Peyer's patch (tissue), 4 donors: Measurements from ENCODE around the gene PEX13. TPM values are rescaled to one million over a fixed set of nuclear protein-coding genes. Genes with fewer than 3 reads are reported as not detected.

Experiments used
- DNase-seq, 3 donors: peaks; one replicate each; pipeline ENCODE4 v3.0.0-alpha.2; 2017 to 2019
- H3K27ac ChIP-seq, 4 donors: fragments of 200-600 bp; sonication (generic); one replicate each; pipeline ENCODE4 v1.5.1; 2016 to 2019
- H3K27me3 ChIP-seq, 2 donors: fragments of 200-600 bp; sonication (generic); one replicate each; pipeline ENCODE4 v1.5.1; 2019
- H3K36me3 ChIP-seq, 3 donors: fragments of 200-600 bp; sonication (generic); one replicate each; pipeline ENCODE4 v1.5.1; 2016 to 2019
- H3K4me1 ChIP-seq, 4 donors: fragments of 200-600 bp; sonication (generic); one replicate each; pipeline ENCODE4 v1.5.1; 2016 to 2019
- H3K4me3 ChIP-seq, 4 donors: fragments of 200-600 bp; sonication (generic); 1 replicate in 3 of 4; 2 replicates in 1 of 4; pipeline ENCODE4 v1.5.1; 2016 to 2019; ENCODE audit warnings: mild to moderate bottlenecking in 1 of 4
- H3K9me3 ChIP-seq, 4 donors: fragments of 200-600 bp; sonication (generic); one replicate each; pipeline ENCODE4 v1.5.1; 2016 to 2019; ENCODE audit warnings: mild to moderate bottlenecking in 1 of 4
- CTCF ChIP-seq, 6 experiments: fragments of 450-650 bp in 4 of 6; fragments of 200-600 bp in 2 of 6; sonication (generic) in 1 of 6; IDR thresholded peaks; one replicate each; pipeline ENCODE4 v1.5.1; 2017 to 2019; ENCODE audit warnings: antibody characterized with exemption in 6 of 6, mild to moderate bottlenecking in 3 of 6, moderate library complexity in 1 of 6
- POLR2A ChIP-seq, 2 donors: fragments of 450-650 bp; IDR thresholded peaks; one replicate each; pipeline ENCODE4 v1.5.1; 2017; ENCODE audit warnings: antibody characterized with exemption in 2 of 2, mild to moderate bottlenecking in 2 of 2, moderate library complexity in 2 of 2
- total RNA-seq, 4 donors: library from RNA; depleted of rRNA; stranded (reverse); fragments of >200 nt; gene quantifications; one replicate each; pipeline ENCODE4 v1.1.0, GENCODE V29; 2016

The PEX13 gene
- total RNA-seq, result 10 to 100 TPM; 28.1 to 49.7 (median 34.1) TPM

- Histone ChIP-seq H3K27me3 (no peaks in the 10 kb centered on the region), H3K4me1 (peaks cover 0 to 15% (median 4%) of the 10 kb centered on the region in 4 donors), H3K36me3 (peaks cover 0 to 22% (median 0%) of the 10 kb centered on the region in 3 donors), H3K27ac (peak within 1 kb of the TSS; percentile 88 to 94 (median 90)), H3K9me3 (no peaks in the 10 kb centered on the region), H3K4me3 (peak within 1 kb of the TSS; percentile 65 to 87 (median 78))
- DNase-seq, result peak; percentile 79 to 87 (median 87)
- TF ChIP-seq CTCF (IDR thresholded peaks at IDR 0.05), result no peak
- peak; percentile 39 to 51 for TF ChIP-seq POLR2A (IDR thresholded peaks at IDR 0.05)
These were observed at the start of gene PEX13, which contains the start of gene PUS10 for GRCh38 chr2:61017556-61018317. TSS of gene PEX13 (plus strand) at chr2:61017720. CDS start at chr2:61017760, 40 bp downstream. TSS of gene PUS10 (minus strand) at chr2:61018255. CDS start at chr2:61011890, 6,365 bp downstream.

GRCh38 chr2:60972889-60973656 lies 44.4 kb upstream of the PEX13 start:
- no peak for TF ChIP-seq POLR2A (IDR thresholded peaks at IDR 0.05)
- no peak for TF ChIP-seq CTCF (IDR thresholded peaks at IDR 0.05)
- no peaks in the 10 kb centered on the region for H3K27me3 ChIP-seq
- H3K4me3 ChIP-seq, result no peak overlapping the region
- H3K36me3 ChIP-seq, result no peaks in the 10 kb centered on the region
- H3K4me1 ChIP-seq, result peaks cover 0 to 3% (median 0%) of the 10 kb centered on the region in 4 donors
- DNase-seq, result no peak
- H3K27ac ChIP-seq, result peak overlapping the region in 2 of 4 donors; percentile 55 to 69
- no peaks in the 10 kb centered on the region for H3K9me3 ChIP-seq

GRCh38 chr2:60973705-60974104 lies 43.8 kb upstream of the PEX13 start:
- Histone ChIP-seq H3K27ac (peak overlapping the region in 1 of 4 donors; percentile 69), H3K4me1 (peaks cover 0 to 3% (median 0%) of the 10 kb centered on the region in 4 donors), H3K27me3 (no peaks in the 10 kb centered on the region), H3K36me3 (no peaks in the 10 kb centered on the region), H3K9me3 (no peaks in the 10 kb centered on the region), H3K4me3 (no peak overlapping the region)
- TF ChIP-seq CTCF (IDR thresholded peaks at IDR 0.05) (no peak), POLR2A (IDR thresholded peaks at IDR 0.05) (no peak)
- DNase-seq, result no peak

- Histone ChIP-seq H3K27me3 (no peaks in the 10 kb centered on the region), H3K27ac (no peak overlapping the region), H3K36me3 (no peaks in the 10 kb centered on the region), H3K4me1 (peaks cover 0 to 3% (median 0%) of the 10 kb centered on the region in 4 donors), H3K4me3 (no peak overlapping the region), H3K9me3 (no peaks in the 10 kb centered on the region)
- DNase-seq, result no peak
- TF ChIP-seq CTCF (IDR thresholded peaks at IDR 0.05) (no peak), POLR2A (IDR thresholded peaks at IDR 0.05) (no peak)
These were observed 42.9 kb upstream of the PEX13 start for GRCh38 chr2:60974652-60975051.

- Histone ChIP-seq H3K36me3 (no peaks in the 10 kb centered on the region), H3K27me3 (no peaks in the 10 kb centered on the region), H3K4me1 (peaks cover 0 to 3% (median 0%) of the 10 kb centered on the region in 4 donors), H3K9me3 (no peaks in the 10 kb centered on the region), H3K4me3 (no peak overlapping the region), H3K27ac (no peak overlapping the region)
- DNase-seq, result no peak
- TF ChIP-seq CTCF (IDR thresholded peaks at IDR 0.05), result no peak
- no peak for TF ChIP-seq POLR2A (IDR thresholded peaks at IDR 0.05)
These were observed 41.2 kb upstream of the PEX13 start for GRCh38 chr2:60976256-60976850.
